AML-193 (cell line): ENCODE measurements around the gene HCN3.
"Not testable (repeated sequence)": the region's sequence is repeated elsewhere in the genome, so short reads cannot be mapped to it uniquely, and the experiment has no call there.

Source experiments
- DNase-seq, 2 experiments: peaks; one replicate each; lab custom pipeline; 2025; lab: John Stamatoyannopoulos, UW

The HCN3 gene

DNA sequence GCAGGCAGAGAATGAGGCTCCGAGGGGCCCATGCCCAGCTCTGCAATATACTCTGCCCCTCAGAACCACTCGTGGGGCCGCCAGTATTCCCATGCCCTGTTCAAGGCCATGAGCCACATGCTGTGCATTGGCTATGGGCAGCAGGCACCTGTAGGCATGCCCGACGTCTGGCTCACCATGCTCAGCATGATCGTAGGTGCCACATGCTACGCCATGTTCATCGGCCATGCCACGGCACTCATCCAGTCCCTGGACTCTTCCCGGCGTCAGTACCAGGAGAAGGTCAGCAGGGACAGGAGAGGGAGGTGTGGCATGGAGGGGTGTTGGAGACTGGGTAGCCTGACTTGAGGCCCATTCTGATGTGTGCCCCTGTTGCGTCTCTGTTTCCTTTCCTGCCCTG lies 7.2 kb downstream of the HCN3 start:
- no peak for DNase-seq

DNA sequence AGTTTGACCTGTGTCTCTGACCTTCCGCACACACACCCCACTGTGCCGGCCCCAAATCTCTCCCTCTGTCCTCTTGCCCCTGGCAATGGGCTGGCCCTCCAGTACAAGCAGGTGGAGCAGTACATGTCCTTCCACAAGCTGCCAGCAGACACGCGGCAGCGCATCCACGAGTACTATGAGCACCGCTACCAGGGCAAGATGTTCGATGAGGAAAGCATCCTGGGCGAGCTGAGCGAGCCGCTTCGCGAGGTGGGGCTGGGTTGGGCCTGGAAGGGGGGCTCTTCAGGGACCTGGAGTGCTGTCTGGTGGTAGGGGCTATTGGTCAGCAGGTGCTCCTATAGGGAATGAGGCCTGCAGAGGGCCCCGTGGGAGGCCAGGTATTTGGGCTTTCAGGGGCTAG lies 7.8 kb downstream of the HCN3 start:
- no peak for DNase-seq

DNA sequence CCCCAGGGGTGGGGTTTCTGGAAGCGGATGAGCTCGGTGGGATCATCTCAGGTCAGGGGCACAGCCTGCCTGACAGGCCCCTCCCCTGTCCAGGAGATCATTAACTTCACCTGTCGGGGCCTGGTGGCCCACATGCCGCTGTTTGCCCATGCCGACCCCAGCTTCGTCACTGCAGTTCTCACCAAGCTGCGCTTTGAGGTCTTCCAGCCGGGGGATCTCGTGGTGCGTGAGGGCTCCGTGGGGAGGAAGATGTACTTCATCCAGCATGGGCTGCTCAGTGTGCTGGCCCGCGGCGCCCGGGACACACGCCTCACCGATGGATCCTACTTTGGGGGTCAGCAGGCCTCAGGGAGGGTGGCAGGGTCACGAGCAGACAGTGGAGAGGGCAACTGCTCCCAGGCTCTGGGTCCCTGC lies 8.4 kb downstream of the HCN3 start:
- DNase-seq = no peak

DNA sequence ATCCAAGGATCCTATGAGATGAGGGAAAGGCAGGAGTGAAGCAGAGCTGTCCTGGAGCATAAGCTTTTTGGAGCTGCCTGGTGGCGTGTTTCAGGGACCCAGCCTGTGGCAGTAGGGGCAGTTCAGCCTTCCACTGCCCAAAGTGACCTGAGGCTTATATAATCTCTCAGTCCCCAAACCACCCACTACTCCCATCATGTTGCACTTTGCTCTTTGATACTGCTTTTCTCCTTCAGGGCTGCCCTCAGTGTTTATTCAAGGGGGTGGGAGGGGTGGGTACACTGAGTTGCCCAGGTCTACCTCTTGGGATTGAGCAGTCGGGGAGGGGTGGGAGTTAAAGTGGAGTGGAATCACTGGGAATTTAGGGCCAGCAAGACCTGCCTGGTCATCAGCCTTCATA lies 9.3 kb downstream of the HCN3 start:
- DNase-seq = no peak

DNA sequence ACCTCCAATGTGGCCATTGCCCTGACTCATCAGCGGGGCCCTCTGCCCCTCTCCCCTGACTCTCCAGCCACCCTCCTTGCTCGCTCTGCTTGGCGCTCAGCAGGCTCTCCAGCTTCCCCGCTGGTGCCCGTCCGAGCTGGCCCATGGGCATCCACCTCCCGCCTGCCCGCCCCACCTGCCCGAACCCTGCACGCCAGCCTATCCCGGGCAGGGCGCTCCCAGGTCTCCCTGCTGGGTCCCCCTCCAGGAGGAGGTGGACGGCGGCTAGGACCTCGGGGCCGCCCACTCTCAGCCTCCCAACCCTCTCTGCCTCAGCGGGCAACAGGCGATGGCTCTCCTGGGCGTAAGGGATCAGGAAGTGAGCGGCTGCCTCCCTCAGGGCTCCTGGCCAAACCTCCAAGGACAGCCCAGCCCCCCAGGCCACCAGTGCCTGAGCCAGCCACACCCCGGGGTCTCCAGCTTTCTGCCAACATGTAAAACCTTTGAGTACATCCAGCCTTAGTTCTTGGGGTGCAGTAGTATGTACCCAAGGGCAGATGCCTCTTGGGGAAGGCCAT lies 10.8 kb downstream of the HCN3 start:
- no peak for DNase-seq

DNA sequence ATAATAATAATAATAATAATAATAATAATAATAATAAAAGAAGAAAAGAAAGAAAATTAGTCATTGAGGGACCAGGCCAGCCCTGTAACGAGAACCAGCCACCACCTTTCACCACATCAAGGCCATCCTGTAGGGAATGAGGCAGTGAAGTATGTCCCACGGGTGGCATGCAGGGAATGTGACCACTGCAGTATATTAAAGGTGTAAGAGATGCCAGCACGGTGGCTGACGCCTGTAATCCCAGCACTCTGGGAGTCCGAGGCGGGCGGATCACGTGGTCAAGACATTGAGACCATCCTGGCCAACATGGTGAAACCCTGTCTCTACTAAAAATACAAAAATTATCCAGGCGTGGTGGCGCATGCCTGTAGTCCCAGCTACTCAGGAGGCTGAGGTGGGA lies 13.7 kb downstream of the HCN3 start:
- DNase-seq = not testable (repeated sequence)

DNA sequence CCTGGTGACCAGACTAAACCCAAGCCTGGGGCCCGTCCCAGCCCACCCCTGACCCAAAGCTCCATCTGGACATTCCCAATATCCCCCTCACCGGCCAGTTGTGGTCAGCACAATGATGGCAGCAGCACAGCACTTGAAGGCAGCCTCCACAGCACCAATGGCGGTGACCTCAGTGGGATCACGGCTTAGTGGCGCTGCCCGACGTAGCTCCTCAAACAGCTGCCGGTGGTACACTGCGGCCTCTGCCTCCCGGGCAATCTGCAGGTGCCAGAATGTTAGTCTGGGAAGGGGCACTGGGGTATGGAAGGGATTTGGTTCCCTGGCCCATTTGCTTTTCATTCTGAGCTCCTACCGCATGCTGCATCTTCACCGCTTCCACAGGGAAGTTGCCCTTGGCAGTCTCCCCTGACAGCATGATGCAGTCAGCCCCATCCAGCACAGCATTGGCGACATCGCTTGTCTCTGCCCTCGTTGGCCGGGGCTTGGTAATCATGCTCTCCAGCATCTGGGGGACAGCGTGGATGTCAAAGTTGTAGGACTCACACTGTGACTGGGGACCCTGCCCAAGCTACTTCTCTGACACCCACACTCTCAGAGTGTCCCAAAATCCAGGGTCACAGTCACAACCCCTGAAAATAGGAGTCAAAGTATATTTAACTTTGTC lies 16.0 kb downstream of the HCN3 start:
- DNase-seq = no peak

DNA sequence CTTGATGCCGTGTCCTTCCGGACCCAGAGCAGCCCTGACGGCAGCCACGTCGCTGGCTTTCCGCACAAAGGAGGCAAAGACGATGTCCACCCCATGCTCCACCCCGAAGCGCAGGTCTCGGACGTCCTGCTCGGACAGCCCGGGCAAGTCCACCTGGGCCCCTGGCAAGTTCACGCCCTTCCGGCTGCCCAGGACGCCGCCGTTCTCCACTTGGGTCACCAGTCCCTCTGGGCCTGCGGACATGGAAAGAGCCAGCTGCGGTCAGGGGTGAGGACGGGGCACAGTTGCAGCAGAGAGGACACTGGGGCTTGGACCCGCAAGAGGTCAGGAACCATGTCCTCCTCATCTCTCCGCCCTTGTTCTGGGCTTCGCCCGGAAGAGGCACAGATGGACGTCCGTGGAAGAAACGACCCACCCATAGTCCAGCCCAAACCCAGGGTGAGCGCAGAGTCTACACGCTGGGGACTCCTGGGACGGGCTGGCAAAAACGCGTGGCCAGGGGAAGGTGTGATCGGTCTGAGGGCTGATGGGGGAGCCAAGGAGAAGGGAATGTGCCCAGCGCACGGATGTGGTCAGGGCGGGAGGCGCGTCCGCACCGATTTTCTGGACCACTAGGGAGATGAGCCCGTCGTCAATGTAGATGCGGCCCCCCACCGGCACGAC lies 17.4 kb downstream of the HCN3 start:
- no peak for DNase-seq

DNA sequence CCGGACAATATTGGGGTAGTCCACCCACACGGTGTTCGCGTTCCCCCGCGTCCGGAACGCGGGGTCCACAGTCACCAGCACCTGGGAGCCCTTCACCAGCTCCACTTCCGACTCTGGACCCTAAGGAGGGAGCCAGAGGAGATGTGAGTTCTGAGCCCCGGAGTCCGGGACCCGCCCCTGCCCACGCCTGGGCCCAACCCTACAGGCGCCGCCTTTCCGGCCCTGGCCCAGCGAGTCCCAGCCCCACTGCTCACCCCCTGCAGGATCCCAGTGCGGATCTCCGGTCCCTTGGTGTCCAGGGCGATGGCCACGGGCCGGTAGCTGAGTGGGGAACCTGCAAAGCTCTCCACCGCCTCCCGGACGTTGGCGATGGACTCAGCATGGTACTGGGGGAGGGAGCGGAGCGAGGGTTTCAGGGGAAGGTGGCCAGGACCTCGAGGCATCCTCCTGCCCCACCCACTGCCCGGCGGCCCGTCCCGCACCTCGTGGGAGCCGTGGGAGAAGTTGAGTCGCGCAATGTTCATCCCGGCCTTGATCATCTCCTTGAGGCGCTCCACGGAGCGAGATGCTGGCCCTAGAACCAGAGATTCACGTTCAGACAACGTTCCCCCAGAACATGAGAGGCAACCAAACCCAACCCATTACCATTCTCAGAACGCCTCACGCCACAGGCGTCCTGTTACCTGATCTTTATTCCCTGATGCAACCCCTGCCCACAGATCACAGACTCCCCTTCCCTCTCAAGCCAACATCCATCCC lies 18.1 kb downstream of the HCN3 start:
- no peak for DNase-seq

DNA sequence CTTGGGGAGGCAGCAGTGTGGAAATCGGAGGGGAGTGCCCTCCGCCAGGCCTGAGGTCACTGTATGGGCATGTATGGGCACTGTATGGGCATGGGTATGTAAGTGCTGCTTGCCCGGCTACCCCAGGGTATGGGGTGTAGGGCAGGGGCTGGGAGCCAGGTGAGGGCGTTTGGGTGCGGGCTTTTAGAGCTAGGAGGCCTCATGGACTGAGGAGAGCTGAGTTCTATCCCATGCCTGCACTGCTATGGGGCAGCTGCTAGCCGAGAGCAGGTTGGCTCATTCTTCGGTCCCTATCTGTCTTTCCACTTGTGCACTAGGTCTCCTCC lies 18.6 kb downstream of the HCN3 start:
- no peak for DNase-seq

DNA sequence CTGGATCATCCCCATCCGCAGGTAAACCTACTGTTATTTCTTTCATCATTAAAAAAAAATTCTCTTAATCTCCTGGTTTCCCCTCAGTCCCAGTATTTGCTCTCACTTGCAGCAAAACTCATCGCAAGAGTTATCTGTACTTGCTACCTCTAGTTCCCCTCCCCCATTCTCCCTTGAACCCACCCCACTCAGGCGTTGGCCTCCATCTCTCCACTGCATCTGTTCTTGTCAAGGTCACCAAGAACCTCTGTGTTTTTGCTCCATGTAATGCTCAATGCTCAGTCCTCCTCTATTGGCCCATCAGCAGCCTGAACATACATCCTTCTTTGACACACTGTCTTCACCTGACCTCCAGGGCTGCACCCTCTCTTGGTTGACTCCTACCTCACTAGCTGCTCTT lies 19.4 kb downstream of the HCN3 start:
- DNase-seq = no peak

DNA sequence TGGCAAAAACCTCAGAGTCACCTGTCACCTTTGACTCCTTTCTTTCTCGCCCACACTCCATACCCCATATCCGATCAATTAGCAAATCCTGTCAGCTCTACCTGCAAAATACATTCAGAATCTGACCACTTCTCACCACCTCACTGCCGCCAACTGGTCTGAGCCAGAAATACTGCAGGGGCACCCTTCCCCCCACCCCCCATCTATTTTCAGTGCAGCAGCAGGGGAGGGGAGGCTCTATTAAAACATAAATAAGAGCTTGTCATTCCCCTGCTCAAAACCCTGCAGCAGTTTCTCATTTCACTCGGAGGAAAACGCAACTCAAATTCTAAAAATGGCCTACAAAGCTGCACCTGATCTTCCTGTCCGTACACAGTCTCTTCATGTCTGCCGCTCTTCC lies 20.1 kb downstream of the HCN3 start:
- no peak for DNase-seq

DNA sequence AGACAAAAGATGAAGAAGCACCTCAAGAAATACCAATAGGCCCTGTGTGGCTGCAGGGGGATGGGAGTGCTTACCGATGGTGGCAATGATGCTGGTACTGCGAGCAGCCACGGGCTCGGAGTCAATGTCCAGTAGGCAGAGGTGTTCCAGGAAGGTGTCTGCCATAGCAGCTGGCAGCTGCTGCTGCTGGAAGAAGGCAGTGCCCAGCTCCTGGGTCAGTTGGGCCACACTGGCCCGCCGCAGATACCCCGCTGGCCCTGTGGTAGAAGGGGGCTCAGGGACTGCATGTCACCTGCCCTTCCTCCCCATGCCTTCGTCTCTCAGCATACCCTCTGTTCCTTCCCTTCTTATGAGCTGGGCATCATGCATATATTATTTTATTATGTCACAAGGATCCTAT lies 22.8 kb downstream of the HCN3 start:
- no peak for DNase-seq

DNA sequence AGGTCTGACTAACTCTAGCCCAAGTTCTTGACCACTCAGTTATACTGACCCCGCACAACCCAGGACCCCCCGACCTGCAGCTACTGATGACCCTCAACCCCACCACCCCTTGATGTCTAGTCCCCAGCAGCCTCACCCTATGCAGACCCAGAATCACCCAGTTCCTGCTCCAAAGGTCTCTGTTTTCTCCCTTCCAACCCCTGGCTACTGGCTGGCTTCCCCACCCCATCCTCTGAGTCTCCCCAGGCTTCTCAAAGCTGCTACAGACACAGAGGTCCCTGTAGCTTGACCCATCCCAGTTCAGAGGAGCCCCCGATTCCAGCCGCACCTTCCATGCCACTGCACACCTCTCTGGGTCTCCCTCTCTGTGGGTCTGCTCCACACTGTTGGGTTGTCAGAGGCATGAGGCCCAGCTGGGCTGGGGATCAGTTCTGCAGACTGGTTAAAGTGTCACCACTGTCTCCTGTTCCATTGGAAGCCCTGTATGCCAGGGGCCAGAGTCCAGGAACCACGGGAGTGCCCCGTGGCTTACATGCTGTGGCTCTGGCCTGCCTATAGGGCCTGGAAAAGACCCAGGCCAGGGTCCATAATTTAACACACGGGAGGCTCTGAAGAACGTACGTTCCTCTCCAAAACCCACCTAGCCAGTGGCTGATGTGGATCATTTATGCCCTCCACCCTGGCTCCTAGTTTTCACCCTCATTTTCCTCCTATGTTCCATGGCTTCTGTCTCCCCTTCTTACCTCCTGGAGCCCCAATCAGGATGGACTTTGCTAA lies 23.5 kb downstream of the HCN3 start:
- no peak for DNase-seq

DNA sequence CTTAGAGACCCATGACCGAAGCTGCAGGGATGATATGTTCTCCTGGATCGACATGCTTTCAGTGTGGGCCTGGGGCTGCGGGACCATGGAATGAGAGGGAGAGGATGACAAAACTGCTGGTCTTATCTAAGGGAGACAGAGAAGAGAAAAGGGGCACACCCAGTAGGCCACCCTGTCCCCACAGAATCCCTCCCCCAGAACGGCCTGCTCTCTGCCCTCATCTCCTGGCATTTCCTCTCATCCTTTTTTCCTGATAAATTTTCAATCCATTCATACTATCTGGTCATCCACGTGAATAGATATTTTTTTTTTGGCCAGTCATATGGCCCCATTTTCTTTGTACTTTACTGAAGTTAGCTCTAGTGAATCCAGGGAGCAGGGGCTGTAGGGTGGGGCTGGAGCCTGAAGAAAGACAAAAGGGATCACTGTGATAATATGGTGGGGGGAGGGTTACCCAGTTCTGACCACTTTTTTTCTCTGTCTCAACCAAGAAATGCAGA lies 24.1 kb downstream of the HCN3 start, which contains the start of gene PKLR:
Gene PKLR (minus strand): TSS at position 97 of the 500 bp plus-strand sequence. CDS start 43 bp downstream, at position 54.
- DNase-seq = no peak

DNA sequence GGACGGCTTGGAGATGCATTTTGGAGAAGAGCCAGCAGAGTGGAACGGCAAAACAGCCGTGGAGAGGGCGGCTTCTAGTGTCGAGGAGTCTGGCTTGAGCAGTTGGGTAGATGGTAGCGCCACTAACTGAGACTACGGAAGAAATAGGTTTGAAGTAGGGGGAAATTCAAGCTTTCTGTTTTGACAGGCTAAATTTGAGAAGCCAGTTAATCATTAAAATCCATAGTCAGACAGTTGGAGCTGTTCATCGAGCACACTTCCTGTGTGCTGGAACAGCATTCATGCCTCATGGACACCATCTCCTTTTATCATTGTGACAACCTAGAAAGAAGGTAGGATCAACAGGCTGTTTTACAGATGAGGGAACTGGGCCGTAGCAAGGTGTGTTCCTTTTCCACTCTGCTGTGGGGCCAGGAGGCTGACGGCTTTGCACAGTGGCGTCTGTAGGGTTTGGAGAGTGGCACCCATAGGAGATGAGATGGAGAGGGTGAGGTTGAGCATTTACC lies 27.3 kb downstream of the HCN3 start:
- DNase-seq = no peak

DNA sequence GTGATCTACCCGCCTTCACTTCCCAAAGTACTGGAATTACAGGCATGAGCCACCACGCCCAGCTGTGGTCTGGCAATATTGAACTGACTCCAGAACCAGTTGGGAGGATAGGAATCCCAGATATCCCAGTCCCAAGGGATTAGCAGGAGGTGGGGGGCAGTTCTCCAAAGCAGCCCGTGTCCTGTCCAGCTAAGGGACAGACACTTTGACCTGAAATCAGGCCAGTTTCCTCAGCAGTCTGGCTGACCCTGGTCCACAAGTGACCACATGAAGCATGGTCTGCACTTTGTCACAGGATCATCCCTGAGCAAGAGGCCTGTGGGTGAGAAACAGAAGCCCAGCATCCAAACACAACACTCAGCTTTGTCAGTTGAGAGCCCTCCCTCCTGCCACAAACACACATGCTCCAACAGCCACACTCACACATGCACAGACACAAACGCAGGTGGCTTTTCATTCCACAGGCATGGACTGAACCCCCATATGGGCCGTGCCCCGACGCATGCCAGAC lies 28.7 kb downstream of the HCN3 start:
- no peak for DNase-seq

DNA sequence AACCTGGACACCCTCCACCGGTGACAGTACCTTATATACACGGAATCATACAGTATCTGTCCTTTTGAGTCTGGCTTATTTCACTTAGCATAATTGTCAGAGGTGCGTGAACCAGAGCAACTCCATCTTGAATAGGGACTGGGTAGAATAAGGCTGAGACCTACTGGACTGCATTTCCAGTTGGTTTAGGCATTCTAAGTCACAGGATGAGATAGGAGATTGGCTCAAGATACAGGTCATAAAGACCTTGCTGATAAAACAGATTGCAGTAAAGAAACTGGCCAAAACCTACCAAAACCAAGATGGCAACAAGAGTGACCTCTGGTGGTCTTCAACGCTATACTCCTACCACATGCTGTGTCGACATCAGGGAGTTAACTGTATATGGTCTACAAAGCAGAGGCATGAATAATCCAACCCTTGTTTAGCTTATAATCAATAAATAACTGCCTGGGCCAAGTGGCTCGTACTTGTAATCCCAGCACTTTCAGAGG lies 30.0 kb downstream of the HCN3 start:
- DNase-seq = peak in 1 of 2 experiments; percentile 24

DNA sequence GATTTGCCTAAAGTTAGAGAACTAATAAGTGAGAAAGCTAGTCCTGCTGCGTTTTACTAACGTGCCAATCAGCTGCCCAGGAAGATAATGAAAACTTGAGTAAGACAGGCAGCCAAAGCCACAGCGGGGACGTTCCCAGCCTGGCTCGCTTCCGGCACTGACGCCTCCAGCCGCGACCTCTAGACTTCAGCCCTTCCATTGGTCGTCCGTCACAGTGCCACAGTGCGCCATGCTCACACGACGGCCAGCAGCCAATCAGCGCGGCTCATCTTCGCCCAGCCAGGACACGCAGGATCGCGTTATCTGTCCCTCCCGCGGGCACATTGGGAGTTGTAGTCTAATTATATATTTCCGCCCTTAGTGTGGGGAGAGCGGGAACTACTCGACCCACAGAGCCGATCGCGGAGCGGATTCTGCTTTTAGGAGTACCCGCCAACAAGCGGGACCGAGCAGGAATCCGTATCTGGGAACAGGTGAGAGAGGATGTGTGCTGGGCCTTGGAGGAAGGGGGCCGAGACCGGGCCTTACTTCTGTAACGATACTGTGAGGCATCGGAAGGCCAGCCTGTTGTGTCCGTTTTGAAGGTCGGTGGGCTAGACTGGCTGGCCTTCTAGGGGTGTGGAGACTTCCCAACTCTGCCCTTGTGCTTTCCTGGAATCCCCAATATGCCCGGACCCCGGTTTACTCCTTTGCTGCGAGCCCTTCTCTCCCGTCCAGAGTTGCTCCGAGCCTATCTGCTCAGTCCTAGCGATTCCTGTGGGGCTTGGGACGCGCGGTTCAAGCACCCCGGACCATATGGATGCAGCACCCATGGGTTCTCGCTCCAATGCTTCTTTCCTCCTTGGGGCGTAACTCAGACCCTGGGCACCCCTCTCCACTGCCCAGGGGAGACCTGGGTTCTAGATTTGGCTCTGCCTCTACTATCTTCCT lies 31.5 kb downstream of the HCN3 start, which contains the start of gene FDPS:
Gene FDPS (plus strand): TSS at position 374 of the 930 bp plus-strand sequence. CDS start 924 bp downstream, outside the sequence.
- DNase-seq = peak; percentile 97 to 99

DNA sequence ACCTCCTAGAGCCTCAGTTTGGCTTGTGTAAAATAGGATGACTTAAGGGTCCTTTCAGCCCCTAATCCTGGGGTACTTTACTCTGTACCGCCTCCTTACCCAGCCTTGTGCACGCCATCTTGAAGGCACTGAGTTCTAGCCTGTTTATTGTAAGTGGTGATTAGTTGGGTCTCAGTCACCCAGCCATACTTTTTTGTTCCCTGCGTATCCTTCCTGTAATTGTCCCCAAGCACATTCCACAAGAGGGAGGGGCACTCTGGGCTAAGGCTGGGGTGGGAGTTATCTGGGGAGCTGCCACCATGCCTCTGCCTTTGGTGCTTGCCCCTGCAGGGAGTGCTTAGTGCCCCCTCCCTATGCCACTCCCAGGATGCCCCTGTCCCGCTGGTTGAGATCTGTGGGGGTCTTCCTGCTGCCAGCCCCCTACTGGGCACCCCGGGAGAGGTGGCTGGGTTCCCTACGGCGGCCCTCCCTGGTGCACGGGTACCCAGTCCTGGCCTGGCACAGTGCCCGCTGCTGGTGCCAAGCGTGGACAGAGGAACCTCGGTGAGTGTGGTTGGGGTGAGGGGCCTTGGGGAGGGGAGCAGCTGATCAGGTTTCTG lies 32.3 kb downstream of the HCN3 start:
- no peak for DNase-seq
